Glutamatergic neuron (in vitro differentiated cells): Measurements from ENCODE around the gene TRIM31. TPM values are rescaled to one million over a fixed set of nuclear protein-coding genes. Genes with fewer than 3 reads are reported as not detected.

ENCODE experiments used
- DNase-seq: peaks from one replicate; pipeline ENCODE4 v3.0.0; 2022
- H3K27ac Mint-ChIP-seq: one replicate; pipeline ENCODE4 v1.8.0; 2020; ENCODE audit warnings: mild to moderate bottlenecking, mixed read lengths, inconsistent platforms; ENCODE audit not compliant: unreplicated experiment
- H3K27me3 Mint-ChIP-seq: one replicate; pipeline ENCODE4 v1.8.0; 2020; ENCODE audit warnings: mild to moderate bottlenecking, moderate library complexity, mixed read lengths, inconsistent platforms; ENCODE audit not compliant: unreplicated experiment
- H3K36me3 Mint-ChIP-seq: one replicate; pipeline ENCODE4 v1.8.0; 2020; ENCODE audit warnings: mild to moderate bottlenecking, mixed read lengths, inconsistent platforms; ENCODE audit not compliant: unreplicated experiment
- H3K4me1 Mint-ChIP-seq: one replicate; pipeline ENCODE4 v1.8.0; 2020; ENCODE audit warnings: mild to moderate bottlenecking, low read depth, mixed read lengths, inconsistent platforms; ENCODE audit not compliant: unreplicated experiment
- H3K4me3 Mint-ChIP-seq: one replicate; pipeline ENCODE4 v1.8.0; 2020; ENCODE audit warnings: mild to moderate bottlenecking, mixed read lengths, inconsistent platforms; ENCODE audit not compliant: unreplicated experiment
- H3K9me3 Mint-ChIP-seq: one replicate; pipeline ENCODE4 v1.8.0; 2020; ENCODE audit warnings: mild to moderate bottlenecking, moderate library complexity, mixed read lengths, inconsistent platforms; ENCODE audit not compliant: unreplicated experiment
- CTCF ChIP-seq: fragments of 200-600 bp; sonication (generic); IDR thresholded peaks from one replicate; pipeline ENCODE4 v1.5.0; 2021; ENCODE audit not compliant: partially characterized antibody, unreplicated experiment
- total RNA-seq: library from RNA; stranded (reverse); fragmentation: NEBNext Ultra II Directional; extraction: Animal tissue kit (Norgen Biotek cat#: 25700); gene quantifications from one replicate; pipeline ENCODE4 v1.2.1, GENCODE V29; 2021; ENCODE audit not compliant: unreplicated experiment

TRIM31 gene
- total RNA-seq, 1 donor from 2014 or later = not detected

DNA sequence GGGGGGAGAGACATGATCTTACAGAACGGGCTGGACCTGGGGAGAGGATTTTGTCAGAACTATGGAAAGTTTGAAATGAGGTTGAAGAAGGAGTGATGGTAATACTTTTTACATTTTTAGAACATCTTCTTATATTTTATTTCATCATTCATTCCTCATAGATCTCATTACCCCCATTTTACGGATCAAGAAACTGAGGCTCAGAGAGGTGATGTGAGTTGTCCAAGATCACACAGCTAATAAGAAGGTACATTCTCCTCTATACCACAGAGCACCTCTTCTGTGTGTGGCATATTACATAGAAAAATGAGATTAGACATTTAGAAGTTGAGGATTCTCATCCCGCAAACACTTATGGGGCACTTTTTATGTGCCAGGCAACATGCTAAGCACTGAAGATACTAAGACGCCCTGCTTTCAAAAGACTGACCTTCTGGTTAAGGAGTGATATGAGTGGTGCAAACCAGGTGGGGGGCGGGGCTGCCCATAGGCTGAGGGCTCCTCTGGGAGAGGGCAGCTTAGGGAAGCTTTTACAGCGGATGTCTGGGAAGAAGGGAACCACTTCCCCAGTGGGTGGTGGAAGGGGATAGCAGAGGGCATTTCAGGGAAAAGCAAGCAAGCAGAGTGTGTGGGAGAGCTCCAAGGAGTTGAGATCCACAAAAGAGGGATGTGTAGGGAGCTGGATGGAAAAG lies 19.9 kb downstream of the TRIM31 start:
- Mint-ChIP-seq H3K27ac (no peak overlapping the region), H3K27me3 (peaks cover 7% of the 10 kb centered on the region), H3K36me3 (no peaks in the 10 kb centered on the region), H3K4me1 (peaks cover 5% of the 10 kb centered on the region), H3K9me3 (peaks cover 2% of the 10 kb centered on the region), H3K4me3 (no peak overlapping the region)
- no peak for DNase-seq
- no peak for TF ChIP-seq CTCF

- TF ChIP-seq CTCF = no peak
- Mint-ChIP-seq H3K27ac (no peak overlapping the region), H3K9me3 (peaks cover 2% of the 10 kb centered on the region), H3K27me3 (peaks cover 4% of the 10 kb centered on the region), H3K4me3 (no peak overlapping the region), H3K36me3 (no peaks in the 10 kb centered on the region), H3K4me1 (peaks cover 5% of the 10 kb centered on the region)
- DNase-seq = no peak
These were observed 21.1 kb downstream of the TRIM31 start for GRCh38 chr6:30091577-30092381.

- no peak for DNase-seq
- peaks cover 3% of the 10 kb centered on the region for H3K27me3 Mint-ChIP-seq
- TF ChIP-seq CTCF = no peak
- H3K4me3 Mint-ChIP-seq = no peak overlapping the region
- peaks cover 6% of the 10 kb centered on the region for H3K9me3 Mint-ChIP-seq
- peaks cover 5% of the 10 kb centered on the region for H3K36me3 Mint-ChIP-seq
- H3K4me1 Mint-ChIP-seq = no peaks in the 10 kb centered on the region
- no peak overlapping the region for H3K27ac Mint-ChIP-seq
These were observed 25.0 kb downstream of the TRIM31 start for GRCh38 chr6:30087876-30088275.

GRCh38 chr6:30077218-30077617 lies 35.7 kb downstream of the TRIM31 start:
- H3K27ac Mint-ChIP-seq = no peak overlapping the region
- H3K27me3 Mint-ChIP-seq = peaks cover 14% of the 10 kb centered on the region
- no peak for DNase-seq
- no peak for TF ChIP-seq CTCF
- H3K9me3 Mint-ChIP-seq = peaks cover 7% of the 10 kb centered on the region
- peaks cover 11% of the 10 kb centered on the region for H3K36me3 Mint-ChIP-seq
- H3K4me1 Mint-ChIP-seq = peaks cover 2% of the 10 kb centered on the region
- H3K4me3 Mint-ChIP-seq = no peak overlapping the region
